ENCODE measurements around the gene MVB12B.

The MVB12B gene

GRCh38 chr9:126431077-126431742 is 104.6 kb downstream of the MVB12B start:
- H3K36me3 ChIP-seq (ENCODE audit: insufficient read depth, low read length), result peaks cover 3% of the 10 kb centered on the region
- H3K27ac ChIP-seq (ENCODE audit: low read depth, low read length), result no peak overlapping the region

GRCh38 chr9:126432659-126433058 is 106.0 kb downstream of the MVB12B start:
- Histone ChIP-seq H3K4me3 (ENCODE audit: low read depth in 1 of 2, low read length in 2 of 2) (no peak overlapping the region), H3K9ac (ENCODE audit: low read length) (no peak overlapping the region), H3K27me3 (ENCODE audit: control insufficient read depth in 1 of 2, insufficient read depth in 2 of 2, low read length in 2 of 2) (no peaks in the 10 kb centered on the region), H3K4me1 (ENCODE audit: insufficient read depth, low read length) (no peaks in the 10 kb centered on the region), H3K27ac (ENCODE audit: low read depth, low read length) (no peak overlapping the region), H3K36me3 (ENCODE audit: insufficient read depth, low read length) (peaks cover 3% of the 10 kb centered on the region), H3K9me3 (ENCODE audit: low read length) (no peaks in the 10 kb centered on the region)

More at GRCh38 chr9:126431077-126431742, 104.6 kb downstream of the MVB12B start:
- Histone ChIP-seq H3K27me3 (ENCODE audit: control insufficient read depth in 1 of 2, insufficient read depth in 2 of 2, low read length in 2 of 2) (no peaks in the 10 kb centered on the region), H3K9me3 (ENCODE audit: low read length) (no peaks in the 10 kb centered on the region), H3K4me3 (ENCODE audit: low read depth in 1 of 2, low read length in 2 of 2) (no peak overlapping the region), H3K4me1 (ENCODE audit: insufficient read depth, low read length) (no peaks in the 10 kb centered on the region), H3K9ac (ENCODE audit: low read length) (no peak overlapping the region)

GRCh38 chr9:126435105-126435504 is 108.5 kb downstream of the MVB12B start:
- Histone ChIP-seq H3K4me3 (ENCODE audit: low read depth in 1 of 2, low read length in 2 of 2) (no peak overlapping the region), H3K9me3 (ENCODE audit: low read length) (no peaks in the 10 kb centered on the region), H3K27me3 (ENCODE audit: control insufficient read depth in 1 of 2, insufficient read depth in 2 of 2, low read length in 2 of 2) (no peaks in the 10 kb centered on the region), H3K36me3 (ENCODE audit: insufficient read depth, low read length) (peaks cover 3% of the 10 kb centered on the region), H3K4me1 (ENCODE audit: insufficient read depth, low read length) (no peaks in the 10 kb centered on the region), H3K27ac (ENCODE audit: low read depth, low read length) (no peak overlapping the region), H3K9ac (ENCODE audit: low read length) (no peak overlapping the region)

GRCh38 chr9:126435626-126436025 is 109.0 kb downstream of the MVB12B start:
- Histone ChIP-seq H3K27ac (ENCODE audit: low read depth, low read length) (no peak overlapping the region), H3K36me3 (ENCODE audit: insufficient read depth, low read length) (peaks cover 3% of the 10 kb centered on the region), H3K9ac (ENCODE audit: low read length) (no peak overlapping the region), H3K9me3 (ENCODE audit: low read length) (no peaks in the 10 kb centered on the region), H3K4me3 (ENCODE audit: low read depth in 1 of 2, low read length in 2 of 2) (no peak overlapping the region), H3K27me3 (ENCODE audit: control insufficient read depth in 1 of 2, insufficient read depth in 2 of 2, low read length in 2 of 2) (no peaks in the 10 kb centered on the region), H3K4me1 (ENCODE audit: insufficient read depth, low read length) (no peaks in the 10 kb centered on the region)

- Histone ChIP-seq H3K36me3 (ENCODE audit: insufficient read depth, low read length) (peaks cover 3% of the 10 kb centered on the region), H3K27me3 (ENCODE audit: control insufficient read depth in 1 of 2, insufficient read depth in 2 of 2, low read length in 2 of 2) (no peaks in the 10 kb centered on the region), H3K4me1 (ENCODE audit: insufficient read depth, low read length) (no peaks in the 10 kb centered on the region), H3K9ac (ENCODE audit: low read length) (no peak overlapping the region), H3K27ac (ENCODE audit: low read depth, low read length) (no peak overlapping the region), H3K9me3 (ENCODE audit: low read length) (no peaks in the 10 kb centered on the region), H3K4me3 (ENCODE audit: low read depth in 1 of 2, low read length in 2 of 2) (no peak overlapping the region)
These were observed 110.1 kb downstream of the MVB12B start for GRCh38 chr9:126436545-126437267.

GRCh38 chr9:126437268-126437666 is 110.6 kb downstream of the MVB12B start:
- no peaks in the 10 kb centered on the region for H3K9me3 ChIP-seq (ENCODE audit: low read length)
- H3K4me1 ChIP-seq (ENCODE audit: insufficient read depth, low read length), result no peaks in the 10 kb centered on the region
- no peak overlapping the region for H3K4me3 ChIP-seq (ENCODE audit: low read depth in 1 of 2, low read length in 2 of 2)
- no peak overlapping the region for H3K27ac ChIP-seq (ENCODE audit: low read depth, low read length)
- peaks cover 3% of the 10 kb centered on the region for H3K36me3 ChIP-seq (ENCODE audit: insufficient read depth, low read length)
- no peak overlapping the region for H3K9ac ChIP-seq (ENCODE audit: low read length)
- no peaks in the 10 kb centered on the region for H3K27me3 ChIP-seq (ENCODE audit: control insufficient read depth in 1 of 2, insufficient read depth in 2 of 2, low read length in 2 of 2)

GRCh38 chr9:126437701-126438100 is 111.1 kb downstream of the MVB12B start:
- H3K9ac ChIP-seq (ENCODE audit: low read length), result no peak overlapping the region
- H3K4me3 ChIP-seq (ENCODE audit: low read depth in 1 of 2, low read length in 2 of 2), result no peak overlapping the region
- no peaks in the 10 kb centered on the region for H3K4me1 ChIP-seq (ENCODE audit: insufficient read depth, low read length)
- H3K9me3 ChIP-seq (ENCODE audit: low read length), result no peaks in the 10 kb centered on the region
- H3K27ac ChIP-seq (ENCODE audit: low read depth, low read length), result no peak overlapping the region
- H3K36me3 ChIP-seq (ENCODE audit: insufficient read depth, low read length), result peaks cover 3% of the 10 kb centered on the region
- no peaks in the 10 kb centered on the region for H3K27me3 ChIP-seq (ENCODE audit: control insufficient read depth in 1 of 2, insufficient read depth in 2 of 2, low read length in 2 of 2)

GRCh38 chr9:126438741-126439401 is 112.2 kb downstream of the MVB12B start:
- no peaks in the 10 kb centered on the region for H3K4me1 ChIP-seq (ENCODE audit: insufficient read depth, low read length)
- no peak overlapping the region for H3K9ac ChIP-seq (ENCODE audit: low read length)
- H3K9me3 ChIP-seq (ENCODE audit: low read length), result no peaks in the 10 kb centered on the region
- no peaks in the 10 kb centered on the region for H3K27me3 ChIP-seq (ENCODE audit: control insufficient read depth in 1 of 2, insufficient read depth in 2 of 2, low read length in 2 of 2)
- H3K4me3 ChIP-seq (ENCODE audit: low read depth in 1 of 2, low read length in 2 of 2), result no peak overlapping the region
- peaks cover 3% of the 10 kb centered on the region for H3K36me3 ChIP-seq (ENCODE audit: insufficient read depth, low read length)
- no peak overlapping the region for H3K27ac ChIP-seq (ENCODE audit: low read depth, low read length)

GRCh38 chr9:126439402-126439765 is 112.8 kb downstream of the MVB12B start:
- Histone ChIP-seq H3K27me3 (ENCODE audit: control insufficient read depth in 1 of 2, insufficient read depth in 2 of 2, low read length in 2 of 2) (no peaks in the 10 kb centered on the region), H3K9ac (ENCODE audit: low read length) (no peak overlapping the region), H3K4me3 (ENCODE audit: low read depth in 1 of 2, low read length in 2 of 2) (no peak overlapping the region), H3K27ac (ENCODE audit: low read depth, low read length) (no peak overlapping the region), H3K4me1 (ENCODE audit: insufficient read depth, low read length) (no peaks in the 10 kb centered on the region), H3K36me3 (ENCODE audit: insufficient read depth, low read length) (no peaks in the 10 kb centered on the region), H3K9me3 (ENCODE audit: low read length) (no peaks in the 10 kb centered on the region)

GRCh38 chr9:126439883-126440653 is 113.4 kb downstream of the MVB12B start:
- H3K27ac ChIP-seq (ENCODE audit: low read depth, low read length), result no peak overlapping the region
- no peak overlapping the region for H3K4me3 ChIP-seq (ENCODE audit: low read depth in 1 of 2, low read length in 2 of 2)
- no peaks in the 10 kb centered on the region for H3K4me1 ChIP-seq (ENCODE audit: insufficient read depth, low read length)
- H3K9ac ChIP-seq (ENCODE audit: low read length), result no peak overlapping the region
- H3K27me3 ChIP-seq (ENCODE audit: control insufficient read depth in 1 of 2, insufficient read depth in 2 of 2, low read length in 2 of 2), result no peaks in the 10 kb centered on the region
- H3K9me3 ChIP-seq (ENCODE audit: low read length), result no peaks in the 10 kb centered on the region
- no peaks in the 10 kb centered on the region for H3K36me3 ChIP-seq (ENCODE audit: insufficient read depth, low read length)

GRCh38 chr9:126440940-126441339 is 114.3 kb downstream of the MVB12B start:
- no peaks in the 10 kb centered on the region for H3K9me3 ChIP-seq (ENCODE audit: low read length)
- H3K27me3 ChIP-seq (ENCODE audit: control insufficient read depth in 1 of 2, insufficient read depth in 2 of 2, low read length in 2 of 2), result no peaks in the 10 kb centered on the region
- no peaks in the 10 kb centered on the region for H3K36me3 ChIP-seq (ENCODE audit: insufficient read depth, low read length)
- no peak overlapping the region for H3K27ac ChIP-seq (ENCODE audit: low read depth, low read length)
- H3K4me1 ChIP-seq (ENCODE audit: insufficient read depth, low read length), result no peaks in the 10 kb centered on the region
- no peak overlapping the region for H3K9ac ChIP-seq (ENCODE audit: low read length)
- H3K4me3 ChIP-seq (ENCODE audit: low read depth in 1 of 2, low read length in 2 of 2), result no peak overlapping the region
